Transverse colon (tissue), 4 donors: ENCODE measurements around the gene PLEKHA3.
"Not testable (repeated sequence)": the region's sequence is repeated elsewhere in the genome, so short reads cannot be mapped to it uniquely, and the experiment has no call there.

Experiments used
- CTCF ChIP-seq, 5 experiments: fragments of 200-600 bp in 3 of 5; fragments of 450-650 bp in 2 of 5; sonication (generic) in 3 of 5; IDR thresholded peaks; 1 replicate in 2 of 5; 2 replicates in 3 of 5; pipeline ENCODE4 v1.5.1; 2016 to 2017; ENCODE audit warnings: antibody characterized with exemption in 5 of 5, inconsistent platforms in 3 of 5, mild to moderate bottlenecking in 2 of 5, moderate library complexity in 1 of 5
- EP300 ChIP-seq: sonication (generic); formaldehyde crosslinking; IDR thresholded peaks from one replicate; pipeline ENCODE4 v1.6.1; 2017; ENCODE audit warnings: antibody characterized with exemption, low read depth
- POLR2A ChIP-seq: fragments of 450-650 bp; IDR thresholded peaks from one replicate; pipeline ENCODE4 v1.6.1; 2016; ENCODE audit warnings: antibody characterized with exemption, mild to moderate bottlenecking, moderate library complexity
- POLR2AphosphoS5 ChIP-seq, 3 donors: sonication (generic); formaldehyde crosslinking; IDR thresholded peaks; one replicate each; pipeline ENCODE4 v1.6.1; 2016; ENCODE audit warnings: antibody characterized with exemption in 3 of 3

DNA sequence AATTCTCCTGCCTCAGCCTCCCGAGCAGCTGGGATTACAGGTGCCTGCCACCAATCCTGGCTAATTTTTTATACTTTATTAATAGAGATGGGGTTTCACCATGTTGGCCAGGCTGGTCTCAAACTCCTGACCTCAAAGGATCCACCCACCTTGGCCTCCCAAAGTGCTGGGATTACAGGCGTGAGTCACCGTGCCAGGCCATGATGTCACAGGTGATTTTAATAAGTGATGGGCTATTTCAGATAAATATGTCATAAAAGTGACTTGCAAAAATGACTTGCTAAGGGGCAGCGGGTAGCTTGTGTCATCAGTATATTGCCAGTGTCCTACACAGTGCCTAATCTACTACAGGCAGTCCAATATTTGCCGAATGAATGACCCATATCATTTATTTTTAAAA is 8.9 kb upstream of the PLEKHA3 start:
- TF ChIP-seq CTCF (IDR thresholded peaks at IDR 0.05); POLR2A; POLR2AphosphoS5 (IDR thresholded peaks at IDR 0.05); EP300: not testable (repeated sequence)
